Heart left ventricle (tissue), 16 donors: ENCODE data around the gene GNA14. TPM values are rescaled to one million over a fixed set of nuclear protein-coding genes. Genes with fewer than 3 reads are reported as not detected.
"Not testable (repeated sequence)": the region's sequence is repeated elsewhere in the genome, so short reads cannot be mapped to it uniquely, and the experiment has no call there.

Source experiments
- ATAC-seq, 4 donors: fragments of 200-7000 bp; cut with Tn5 transposase; one replicate each; pipeline ENCODE4 v1.9.1; 2020 to 2022; ENCODE audit warnings: moderate library complexity in 4 of 4, mild to moderate bottlenecking in 3 of 4, moderate number of reproducible peaks in 1 of 4
- DNase-seq, 5 donors: peaks; one replicate each; pipeline ENCODE4 v3.0.0-alpha.2; 2020
- H3K27ac ChIP-seq, 12 donors: fragments of 200-600 bp; sonication (generic) in 4 of 12; one replicate each; pipeline versions ENCODE4 v1.5.0 to v1.8.0; 2016 to 2022; ENCODE audit warnings: mild to moderate bottlenecking in 2 of 12
- H3K27me3 ChIP-seq, 9 donors: fragments of 200-600 bp; sonication (generic) in 2 of 9; one replicate each; pipeline versions ENCODE4 v1.5.1 to v1.8.0; 2016 to 2022; ENCODE audit warnings: mild to moderate bottlenecking in 3 of 9
- H3K36me3 ChIP-seq, 9 donors: fragments of 200-600 bp; sonication (generic) in 2 of 9; one replicate each; pipeline versions ENCODE4 v1.5.0 to v1.8.0; 2018 to 2022; ENCODE audit warnings: mild to moderate bottlenecking in 2 of 9
- H3K4me1 ChIP-seq, 12 donors: fragments of 200-600 bp; sonication (generic) in 4 of 12; one replicate each; pipeline versions ENCODE4 v1.5.0 to v1.8.0; 2016 to 2022; ENCODE audit warnings: mild to moderate bottlenecking in 3 of 12
- H3K4me3 ChIP-seq, 12 donors: fragments of 200-600 bp; sonication (generic) in 4 of 12; one replicate each; pipeline versions ENCODE4 v1.5.0 to v1.8.0; 2017 to 2022; ENCODE audit warnings: mild to moderate bottlenecking in 9 of 12, moderate library complexity in 4 of 12
- H3K9me3 ChIP-seq, 12 donors: fragments of 200-600 bp; sonication (generic) in 4 of 12; one replicate each; pipeline versions ENCODE4 v1.5.0 to v1.8.0; 2016 to 2022; ENCODE audit warnings: mild to moderate bottlenecking in 1 of 12
- CTCF ChIP-seq, 12 donors: fragments of 200-600 bp; sonication (generic) in 4 of 12; IDR thresholded peaks; one replicate each; pipeline versions ENCODE4 v1.5.0 to v1.8.0; 2018 to 2022; ENCODE audit warnings: antibody characterized with exemption in 12 of 12, mild to moderate bottlenecking in 5 of 12
- POLR2A ChIP-seq, 2 donors: fragments of 450-650 bp; IDR thresholded peaks; one replicate each; pipeline ENCODE4 v1.6.1; 2017; ENCODE audit warnings: antibody characterized with exemption in 2 of 2, mild to moderate bottlenecking in 2 of 2, moderate library complexity in 2 of 2
- WGBS, 4 donors: extraction: QIAGEN DNeasy Blood & Tissue Kit in 2 of 4; methylation state at CpG; one replicate each; pipeline versions ENCODE4 v1.1.5 to v1.1.7; 2013 to 2018; 5-methylcytosine and 5-hydroxymethylcytosine counted together
- intact Hi-C, 10 donors: fragments of 100-400 bp; cut with DNase I; formaldehyde crosslinking; loops; one replicate each; pipeline versions ENCODE4 v1.11.1 to v1.14.2; 2022
- polyA plus RNA-seq, 2 donors: library from polyadenylated mRNA; stranded (reverse); fragments of 200-250 nt; gene quantifications; one replicate each; pipeline ENCODE4 v1.2.3, GENCODE V29; 2013
- total RNA-seq, 9 donors: library from RNA; depleted of rRNA in 2 of 9; stranded (reverse); fragments of >200 nt in 2 of 9; fragmentation: NEBNext Ultra II Directional in 3 of 9; extraction: Animal tissue kit (Norgen Biotek cat#: 25700) in 3 of 9; gene quantifications; one replicate each; pipeline versions ENCODE4 v1.1.0 to v1.2.4, GENCODE V29; 2016 to 2023
- donor health status: ischemic (EF 13 %, LVEDD 7.1; RV severe dilation, severe dysfunction).
- donor health status: healthy with polysubstance abuse.
- donor health status: DM: no; HTN: yes; CAD: no.
- donor health status: DM: no; HTN: no; CAD: no.
- donor health status: ischemic (EF 25% LVEDD 6.9; RV normal size, moderate dysfunction).
- donor health status: ischemic (EF 25% LVEDD 5.7; RV mildly dilated, moderate dysfunction).
- donor health status: healthy.
- donor health status: DM: yes; HTN: yes; CAD: no.
- donor health status: ischemic (EF 35%, LVEDD 5.7; RV mildly dilated, moderate dysfunction).
- donor health status: nonischemic (EF 11% LVEDD 7.7; RV severe dilation, severe dysfunction).
- donor health status: DM: yes; HTN: yes; CAD: no.
- donor health status: PGD.
- donor health status: ischemic (EF 29% LVEDD 5.4; RV normal size, mild dysfunction).
- donor health status: nonischemic (EF 23%, LVEDD 6.1; RV moderate dilation, normal function).

The GNA14 gene
- total and polyA plus RNA-seq, 11 donors, result 0.38 to 6.5 (median 1.3) TPM

GRCh38 chr9:77495834-77496671 lies 152.1 kb downstream of the GNA14 start:
- Histone ChIP-seq H3K36me3 (no peaks in the 10 kb centered on the region), H3K4me1 (peaks cover 0 to 29% (median 5%) of the 10 kb centered on the region in 12 donors), H3K4me3 (no peak overlapping the region), H3K27me3 (no peaks in the 10 kb centered on the region), H3K9me3 (peaks cover 0 to 11% (median 3%) of the 10 kb centered on the region in 12 donors), H3K27ac (peak overlapping the region in 8 of 12 donors; percentile 13 to 57 (median 48))
- intact Hi-C loops, result no loop called here
- 52 to 64% (median 52%) methylated on average over 4 of the region's 4 CpGs for WGBS, 4 donors
- no peak for TF ChIP-seq CTCF (IDR thresholded peaks at IDR 0.05)
- no peak for TF ChIP-seq POLR2A (IDR thresholded peaks at IDR 0.05)
- DNase-seq (peak in 1 of 5 donors; percentile 36), ATAC-seq (peak in 3 of 4 donors; percentile 64 to 85 (median 85))

GRCh38 chr9:77490279-77490678 lies 157.8 kb downstream of the GNA14 start:
- H3K36me3 ChIP-seq, DNase-seq, H3K4me3 ChIP-seq, H3K27me3 ChIP-seq, intact Hi-C loops, H3K27ac ChIP-seq, H3K4me1 ChIP-seq, ATAC-seq: not testable (repeated sequence)
- WGBS, 4 donors, result 97 to 100% (median 98%) methylated on average over 3 to 18 of the region's 18 CpGs
- peaks cover 0 to 23% (median 4%) of the 10 kb centered on the region in 12 donors for H3K9me3 ChIP-seq

- intact Hi-C loops, H3K27me3 ChIP-seq, ATAC-seq, DNase-seq, H3K4me3 ChIP-seq, H3K27ac ChIP-seq, H3K4me1 ChIP-seq, H3K36me3 ChIP-seq: not testable (repeated sequence)
- peaks cover 0 to 23% (median 4%) of the 10 kb centered on the region in 12 donors for H3K9me3 ChIP-seq
- WGBS, 4 donors, result 85 to 91% (median 89%) methylated on average over 18 to 23 of the region's 23 CpGs
Observed at GRCh38 chr9:77489405-77490163, 158.5 kb downstream of the GNA14 start.

GRCh38 chr9:77488439-77489126 lies 159.5 kb downstream of the GNA14 start:
- TF ChIP-seq CTCF (IDR thresholded peaks at IDR 0.05) (peak in 2 of 12 donors; percentile 10 to 20), POLR2A (IDR thresholded peaks at IDR 0.05) (no peak)
- DNase-seq (no peak), ATAC-seq (no peak)
- Histone ChIP-seq H3K36me3 (no peaks in the 10 kb centered on the region), H3K27ac (no peak overlapping the region), H3K27me3 (no peaks in the 10 kb centered on the region), H3K9me3 (peaks cover 0 to 23% (median 4%) of the 10 kb centered on the region in 12 donors), H3K4me3 (no peak overlapping the region), H3K4me1 (no peaks in the 10 kb centered on the region)
- WGBS, 4 donors, result 66 to 76% (median 75%) methylated on average over 1 of the region's 1 CpG
- intact Hi-C loops, result no loop called here
